ENCODE data around the gene NTRK2.

DNA sequence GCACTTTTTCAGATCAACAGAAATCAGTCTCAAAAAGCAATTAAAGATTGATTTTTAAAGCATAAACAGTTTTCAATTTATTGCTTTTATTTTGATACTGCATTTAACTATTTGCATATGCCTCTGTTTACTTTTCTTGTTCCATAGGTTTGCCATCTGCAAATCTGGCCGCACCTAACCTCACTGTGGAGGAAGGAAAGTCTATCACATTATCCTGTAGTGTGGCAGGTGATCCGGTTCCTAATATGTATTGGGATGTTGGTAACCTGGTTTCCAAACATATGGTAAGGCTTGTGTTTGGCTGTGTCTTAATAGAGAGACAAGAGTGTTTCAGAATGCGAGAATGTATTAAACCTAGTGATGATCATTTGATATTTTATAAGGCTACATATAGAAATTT, 53.9 kb downstream of the NTRK2 start:
- no peak for TF ChIP-seq CSDC2 (CRISPR knock-in tag; IDR thresholded peaks at IDR 0.05)
- no peak for TF ChIP-seq ISL1 (CRISPR knock-in tag; IDR thresholded peaks at IDR 0.05)
- no peak for TF ChIP-seq ZNF565 (CRISPR knock-in tag; conservative IDR thresholded peaks at IDR 0.05; ENCODE audit: low read depth)
- no peak for TF ChIP-seq ZC3H10 (CRISPR knock-in tag; IDR thresholded peaks at IDR 0.05)
- TF ChIP-seq TOX (CRISPR knock-in tag; IDR thresholded peaks at IDR 0.05; ENCODE audit: borderline replicate concordance): no peak
- TF ChIP-seq, protein P1, sequence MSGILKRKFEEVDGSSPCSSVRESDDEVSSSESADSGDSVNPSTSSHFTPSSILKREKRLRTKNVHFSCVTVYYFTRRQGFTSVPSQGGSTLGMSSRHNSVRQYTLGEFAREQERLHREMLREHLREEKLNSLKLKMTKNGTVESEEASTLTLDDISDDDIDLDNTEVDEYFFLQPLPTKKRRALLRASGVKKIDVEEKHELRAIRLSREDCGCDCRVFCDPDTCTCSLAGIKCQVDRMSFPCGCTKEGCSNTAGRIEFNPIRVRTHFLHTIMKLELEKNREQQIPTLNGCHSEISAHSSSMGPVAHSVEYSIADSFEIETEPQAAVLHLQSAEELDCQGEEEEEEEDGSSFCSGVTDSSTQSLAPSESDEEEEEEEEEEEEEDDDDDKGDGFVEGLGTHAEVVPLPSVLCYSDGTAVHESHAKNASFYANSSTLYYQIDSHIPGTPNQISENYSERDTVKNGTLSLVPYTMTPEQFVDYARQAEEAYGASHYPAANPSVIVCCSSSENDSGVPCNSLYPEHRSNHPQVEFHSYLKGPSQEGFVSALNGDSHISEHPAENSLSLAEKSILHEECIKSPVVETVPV (CRISPR knock-in tag; IDR thresholded peaks at IDR 0.05): no peak
- TF ChIP-seq ARNTL (CRISPR knock-in tag; IDR thresholded peaks at IDR 0.05; ENCODE audit: borderline replicate concordance, low read depth): no peak
- TF ChIP-seq, protein P2, sequence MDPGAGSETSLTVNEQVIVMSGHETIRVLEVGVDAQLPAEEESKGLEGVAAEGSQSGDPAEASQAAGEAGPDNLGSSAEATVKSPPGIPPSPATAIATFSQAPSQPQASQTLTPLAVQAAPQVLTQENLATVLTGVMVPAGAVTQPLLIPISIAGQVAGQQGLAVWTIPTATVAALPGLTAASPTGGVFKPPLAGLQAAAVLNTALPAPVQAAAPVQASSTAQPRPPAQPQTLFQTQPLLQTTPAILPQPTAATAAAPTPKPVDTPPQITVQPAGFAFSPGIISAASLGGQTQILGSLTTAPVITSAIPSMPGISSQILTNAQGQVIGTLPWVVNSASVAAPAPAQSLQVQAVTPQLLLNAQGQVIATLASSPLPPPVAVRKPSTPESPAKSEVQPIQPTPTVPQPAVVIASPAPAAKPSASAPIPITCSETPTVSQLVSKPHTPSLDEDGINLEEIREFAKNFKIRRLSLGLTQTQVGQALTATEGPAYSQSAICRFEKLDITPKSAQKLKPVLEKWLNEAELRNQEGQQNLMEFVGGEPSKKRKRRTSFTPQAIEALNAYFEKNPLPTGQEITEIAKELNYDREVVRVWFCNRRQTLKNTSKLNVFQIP (CRISPR knock-in tag; IDR thresholded peaks at IDR 0.05; ENCODE audit: borderline replicate concordance, low read depth): no peak
- TF ChIP-seq ESRRG (CRISPR knock-in tag; IDR thresholded peaks at IDR 0.05): no peak
- no peak for TF ChIP-seq ZFP30 (CRISPR knock-in tag; IDR thresholded peaks at IDR 0.05)
